Osteoblast (primary cell): ENCODE results near the gene TCF4. TPM values are rescaled to one million over a fixed set of nuclear protein-coding genes. Genes with fewer than 3 reads are reported as not detected.
A peak's percentile ranks its signal among the peaks of the same experiment; 100 is the strongest.

Source experiments
- DNase-seq: peaks from one replicate; pipeline ENCODE4 v3.0.0; 2011; ENCODE audit warnings: low spot score, mixed read lengths; ENCODE audit not compliant: insufficient read length; ENCODE audit errors: missing footprints
- H2AFZ ChIP-seq: 2 replicates; pipeline ENCODE4 v1.6.0; 2011; ENCODE audit warnings: mild to moderate bottlenecking, low read length
- H3K27ac ChIP-seq: 2 replicates; pipeline ENCODE4 v1.5.1; 2011; ENCODE audit warnings: mild to moderate bottlenecking, low read depth, low read length, moderate library complexity
- H3K27me3 ChIP-seq: 2 replicates; pipeline ENCODE4 v1.6.0; 2012; ENCODE audit warnings: mild to moderate bottlenecking, control low read depth, inconsistent platforms, low read length, moderate library complexity; ENCODE audit not compliant: insufficient read depth
- H3K36me3 ChIP-seq: 2 replicates; pipeline ENCODE4 v1.5.1; 2011; ENCODE audit warnings: mild to moderate bottlenecking, low read length, control low read depth, moderate library complexity; ENCODE audit not compliant: insufficient read depth
- H3K4me1 ChIP-seq: 2 replicates; pipeline ENCODE4 v1.5.1; 2011; ENCODE audit warnings: mild to moderate bottlenecking, low read length, control low read depth, moderate library complexity; ENCODE audit not compliant: insufficient read depth
- H3K4me2 ChIP-seq: 2 replicates; pipeline ENCODE4 v1.6.0; 2011; ENCODE audit warnings: mild to moderate bottlenecking, low read length; ENCODE audit not compliant: insufficient read depth
- H3K4me3 ChIP-seq: fragments of 200-600 bp; sonication (generic); 3 replicates; pipeline ENCODE4 v1.5.1; 2012; ENCODE audit warnings: mild to moderate bottlenecking, low read length, inconsistent platforms; ENCODE audit not compliant: insufficient read depth
- H3K79me2 ChIP-seq: 2 replicates; pipeline ENCODE4 v1.6.0; 2012; ENCODE audit warnings: mild to moderate bottlenecking, low read length, control low read depth, inconsistent platforms; ENCODE audit not compliant: insufficient read depth
- H3K9me3 ChIP-seq: 2 replicates; pipeline ENCODE4 v1.5.1; 2011; ENCODE audit warnings: low read depth, low read length, control low read depth
- H4K20me1 ChIP-seq: 2 replicates; pipeline ENCODE4 v1.6.0; 2012; ENCODE audit warnings: mild to moderate bottlenecking, low read length, control low read depth; ENCODE audit not compliant: insufficient read depth
- CTCF ChIP-seq: IDR thresholded peaks from 2 replicates; pipeline ENCODE4 v1.5.1; 2011; ENCODE audit warnings: mild to moderate bottlenecking, low read depth, low read length, moderate library complexity; ENCODE audit errors: extremely low read depth
- total RNA-seq: library from RNA; depleted of rRNA; stranded (reverse); fragments of >200 nt; gene quantifications from 2 replicates; pipeline ENCODE4 v1.2.3, GENCODE V29; 2012

Gene TCF4
- total RNA-seq, 1 donor, result 87.2 TPM

- no peaks in the 10 kb centered on the region for H3K36me3 ChIP-seq
- no peak for DNase-seq
- peak overlapping the region; percentile 91 for H2AFZ ChIP-seq
- H3K9me3 ChIP-seq, result no peaks in the 10 kb centered on the region
- peak overlapping the region; percentile 70 for H3K27ac ChIP-seq
- H3K27me3 ChIP-seq, result no peaks in the 10 kb centered on the region
- H3K4me3 ChIP-seq, result peak overlapping the region; percentile 67
- H4K20me1 ChIP-seq, result no peaks in the 10 kb centered on the region
- H3K79me2 ChIP-seq, result no peaks in the 10 kb centered on the region
- peaks cover 19% of the 10 kb centered on the region for H3K4me1 ChIP-seq
- TF ChIP-seq CTCF, result no peak
- H3K4me2 ChIP-seq, result peak overlapping the region; percentile 92
Observed at GRCh38 chr18:55337908-55338521, 250.0 kb downstream of the TCF4 start.

DNA sequence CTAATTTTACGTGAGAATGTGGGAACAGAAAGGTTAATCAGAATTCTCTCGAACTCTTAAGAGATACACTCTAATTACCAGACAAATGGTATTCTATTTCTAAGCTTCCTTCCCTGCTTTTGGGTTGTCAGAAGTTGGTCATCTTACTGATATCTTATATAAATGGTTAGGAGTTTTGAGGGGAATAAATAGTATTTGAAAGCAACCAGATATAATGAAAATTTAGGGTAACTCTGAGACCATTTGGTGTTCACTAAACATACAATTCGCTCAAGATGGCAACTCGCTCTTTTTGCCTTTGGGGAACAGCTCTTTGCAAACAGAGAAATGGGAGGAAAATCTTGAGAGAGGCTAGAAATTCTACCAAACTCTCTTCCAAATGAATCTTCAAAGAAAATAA lies 250.9 kb downstream of the TCF4 start:
- TF ChIP-seq CTCF, result no peak
- H3K4me2 ChIP-seq, result no peak overlapping the region

GRCh38 chr18:55336438-55337100 lies 251.4 kb downstream of the TCF4 start:
- no peak for DNase-seq
- no peaks in the 10 kb centered on the region for H3K36me3 ChIP-seq
- H3K4me1 ChIP-seq, result peaks cover 19% of the 10 kb centered on the region
- no peak overlapping the region for H3K4me3 ChIP-seq
- H3K27ac ChIP-seq, result no peak overlapping the region
- H3K27me3 ChIP-seq, result no peaks in the 10 kb centered on the region
- TF ChIP-seq CTCF, result no peak
- no peaks in the 10 kb centered on the region for H3K79me2 ChIP-seq
- H4K20me1 ChIP-seq, result no peaks in the 10 kb centered on the region
- no peak overlapping the region for H2AFZ ChIP-seq
- no peak overlapping the region for H3K4me2 ChIP-seq
- no peaks in the 10 kb centered on the region for H3K9me3 ChIP-seq

More for the DNA sequence above, 250.9 kb downstream of the TCF4 start:
- H3K79me2 ChIP-seq, result no peaks in the 10 kb centered on the region
- H2AFZ ChIP-seq, result no peak overlapping the region
- DNase-seq, result no peak
- H3K27me3 ChIP-seq, result no peaks in the 10 kb centered on the region
- H3K4me1 ChIP-seq, result peaks cover 19% of the 10 kb centered on the region
- H3K36me3 ChIP-seq, result no peaks in the 10 kb centered on the region
- H3K27ac ChIP-seq, result no peak overlapping the region
- H3K9me3 ChIP-seq, result no peaks in the 10 kb centered on the region
- no peak overlapping the region for H3K4me3 ChIP-seq
- no peaks in the 10 kb centered on the region for H4K20me1 ChIP-seq

GRCh38 chr18:55334875-55335274 lies 253.1 kb downstream of the TCF4 start:
- H3K9me3 ChIP-seq, result no peaks in the 10 kb centered on the region
- no peaks in the 10 kb centered on the region for H4K20me1 ChIP-seq
- no peak overlapping the region for H3K4me2 ChIP-seq
- H3K27me3 ChIP-seq, result no peaks in the 10 kb centered on the region
- H3K79me2 ChIP-seq, result no peaks in the 10 kb centered on the region
- H3K4me1 ChIP-seq, result peaks cover 19% of the 10 kb centered on the region
- H3K36me3 ChIP-seq, result no peaks in the 10 kb centered on the region
- no peak for DNase-seq
- no peak for TF ChIP-seq CTCF
- no peak overlapping the region for H3K4me3 ChIP-seq
- H3K27ac ChIP-seq, result no peak overlapping the region
- H2AFZ ChIP-seq, result no peak overlapping the region
